Breast epithelium (tissue), 4 donors: ENCODE measurements around the gene WFDC5. TPM values are rescaled to one million over a fixed set of nuclear protein-coding genes. Genes with fewer than 3 reads are reported as not detected.
"Not testable (repeated sequence)": the region's sequence is repeated elsewhere in the genome, so short reads cannot be mapped to it uniquely, and the experiment has no call there.

ENCODE experiments used
- DNase-seq, 2 donors: peaks; one replicate each; pipeline ENCODE4 v3.0.0-alpha.2; 2019; ENCODE audit warnings: low spot score in 2 of 2
- H3K27ac ChIP-seq, 2 donors: fragments of 200-600 bp; sonication (generic) in 1 of 2; one replicate each; pipeline ENCODE4 v1.5.1; 2016 to 2019; ENCODE audit warnings: mild to moderate bottlenecking in 1 of 2
- H3K27me3 ChIP-seq, 2 donors: fragments of 200-600 bp; sonication (generic) in 1 of 2; one replicate each; pipeline versions ENCODE4 v1.5.1 to v1.6.0; 2017 to 2019; ENCODE audit warnings: control low read depth in 1 of 2, mild to moderate bottlenecking in 1 of 2
- H3K36me3 ChIP-seq: fragments of 200-600 bp; one replicate; pipeline ENCODE4 v1.5.1; 2019
- H3K4me1 ChIP-seq, 2 donors: fragments of 200-600 bp; sonication (generic); one replicate each; pipeline ENCODE4 v1.5.1; 2016 to 2019; ENCODE audit warnings: control low read depth in 1 of 2
- H3K4me3 ChIP-seq, 3 donors: fragments of 200-600 bp; sonication (generic); 1 replicate in 2 of 3; 2 replicates in 1 of 3; pipeline ENCODE4 v1.5.1; 2016 to 2019; ENCODE audit warnings: mild to moderate bottlenecking in 3 of 3, moderate library complexity in 2 of 3
- H3K9me3 ChIP-seq, 2 donors: fragments of 200-600 bp; sonication (generic) in 1 of 2; one replicate each; pipeline ENCODE4 v1.5.1; 2016 to 2019; ENCODE audit warnings: control low read depth in 1 of 2
- CTCF ChIP-seq, 3 donors: fragments of 450-650 bp; IDR thresholded peaks; one replicate each; pipeline ENCODE4 v1.5.1; 2016 to 2017; ENCODE audit warnings: antibody characterized with exemption in 3 of 3, mild to moderate bottlenecking in 3 of 3, moderate library complexity in 3 of 3
- POLR2A ChIP-seq: fragments of 450-650 bp; IDR thresholded peaks from one replicate; pipeline ENCODE4 v1.6.1; 2016; ENCODE audit warnings: antibody characterized with exemption, mild to moderate bottlenecking, moderate library complexity
- POLR2AphosphoS5 ChIP-seq, 3 donors: sonication (generic); formaldehyde crosslinking; IDR thresholded peaks; one replicate each; pipeline ENCODE4 v1.6.1; 2017; ENCODE audit warnings: antibody characterized with exemption in 3 of 3
- intact Hi-C: fragments of 100-400 bp; cut with DNase I; formaldehyde crosslinking; loops from one replicate; pipeline ENCODE4 v1.15.1; 2023; ENCODE audit warnings: low total_unique reads
- total RNA-seq, 3 donors: library from RNA; depleted of rRNA; stranded (reverse); fragments of >200 nt; gene quantifications; one replicate each; pipeline ENCODE4 v1.1.0, GENCODE V29; 2016

WFDC5 gene
- total RNA-seq, result not detected

- intact Hi-C loops, result no loop called here
- Histone ChIP-seq H3K36me3 (no peaks in the 10 kb centered on the region), H3K27ac (no peak within 1 kb of the TSS), H3K27me3 (no peaks in the 10 kb centered on the region), H3K4me1 (no peaks in the 10 kb centered on the region), H3K9me3 (no peaks in the 10 kb centered on the region), H3K4me3 (no peak within 1 kb of the TSS)
- no peak for DNase-seq
- TF ChIP-seq CTCF (IDR thresholded peaks at IDR 0.05) (no peak), POLR2AphosphoS5 (IDR thresholded peaks at IDR 0.05) (no peak), POLR2A (no peak)
Observed at GRCh38 chr20:45114465-45115385, at the start of gene WFDC5. TSS of gene WFDC5 (minus strand) at chr20:45115174. CDS start at chr20:45115083, 91 bp downstream.

- peaks cover 0 to 8% of the 10 kb centered on the region in 2 donors for H3K9me3 ChIP-seq
Observed at GRCh38 chr20:45163083-45163803, 48.3 kb upstream of the WFDC5 start.

GRCh38 chr20:45157962-45158361 lies 43.0 kb upstream of the WFDC5 start:
- peaks cover 0 to 8% of the 10 kb centered on the region in 2 donors for H3K9me3 ChIP-seq
- intact Hi-C loops, result no loop called here
- no peak overlapping the region for H3K4me3 ChIP-seq
- DNase-seq, result no peak
- H3K36me3 ChIP-seq, result no peaks in the 10 kb centered on the region
- no peak for TF ChIP-seq CTCF (IDR thresholded peaks at IDR 0.05)
- TF ChIP-seq POLR2A, result no peak
- TF ChIP-seq POLR2AphosphoS5 (IDR thresholded peaks at IDR 0.05), result no peak
- no peaks in the 10 kb centered on the region for H3K4me1 ChIP-seq
- H3K27ac ChIP-seq, result no peak overlapping the region
- no peaks in the 10 kb centered on the region for H3K27me3 ChIP-seq

More at GRCh38 chr20:45163083-45163803, 48.3 kb upstream of the WFDC5 start:
- no peak overlapping the region for H3K27ac ChIP-seq
- intact Hi-C loops, result no loop called here
- no peak overlapping the region for H3K4me3 ChIP-seq
- DNase-seq, result no peak
- no peaks in the 10 kb centered on the region for H3K4me1 ChIP-seq
- no peaks in the 10 kb centered on the region for H3K36me3 ChIP-seq
- TF ChIP-seq CTCF (IDR thresholded peaks at IDR 0.05) (no peak), POLR2AphosphoS5 (IDR thresholded peaks at IDR 0.05) (no peak), POLR2A (no peak)
- no peaks in the 10 kb centered on the region for H3K27me3 ChIP-seq

- Histone ChIP-seq H3K4me3 (no peak overlapping the region), H3K27ac (no peak overlapping the region), H3K4me1 (no peaks in the 10 kb centered on the region), H3K36me3 (no peaks in the 10 kb centered on the region), H3K9me3 (peaks cover 0 to 8% of the 10 kb centered on the region in 2 donors), H3K27me3 (no peaks in the 10 kb centered on the region)
- intact Hi-C loops, result no loop called here
- TF ChIP-seq POLR2A (no peak), POLR2AphosphoS5 (IDR thresholded peaks at IDR 0.05) (no peak), CTCF (IDR thresholded peaks at IDR 0.05) (no peak)
- DNase-seq, result no peak
Observed at GRCh38 chr20:45156713-45157112, 41.7 kb upstream of the WFDC5 start.

- H3K9me3 ChIP-seq, intact Hi-C loops, H3K4me1 ChIP-seq, H3K27me3 ChIP-seq, H3K36me3 ChIP-seq, DNase-seq, H3K27ac ChIP-seq, H3K4me3 ChIP-seq: not testable (repeated sequence)
Observed at GRCh38 chr20:45154794-45155193, 39.8 kb upstream of the WFDC5 start.
